Glutamatergic neuron (in vitro differentiated cells): ENCODE results near the gene FANK1. TPM values are rescaled to one million over a fixed set of nuclear protein-coding genes. Genes with fewer than 3 reads are reported as not detected.

Experiments
- DNase-seq: peaks from one replicate; pipeline ENCODE4 v3.0.0; 2022
- H3K27ac Mint-ChIP-seq: one replicate; pipeline ENCODE4 v1.8.0; 2020; ENCODE audit warnings: mild to moderate bottlenecking, mixed read lengths, inconsistent platforms; ENCODE audit not compliant: unreplicated experiment
- H3K27me3 Mint-ChIP-seq: one replicate; pipeline ENCODE4 v1.8.0; 2020; ENCODE audit warnings: mild to moderate bottlenecking, moderate library complexity, mixed read lengths, inconsistent platforms; ENCODE audit not compliant: unreplicated experiment
- H3K36me3 Mint-ChIP-seq: one replicate; pipeline ENCODE4 v1.8.0; 2020; ENCODE audit warnings: mild to moderate bottlenecking, mixed read lengths, inconsistent platforms; ENCODE audit not compliant: unreplicated experiment
- H3K4me1 Mint-ChIP-seq: one replicate; pipeline ENCODE4 v1.8.0; 2020; ENCODE audit warnings: mild to moderate bottlenecking, low read depth, mixed read lengths, inconsistent platforms; ENCODE audit not compliant: unreplicated experiment
- H3K4me3 Mint-ChIP-seq: one replicate; pipeline ENCODE4 v1.8.0; 2020; ENCODE audit warnings: mild to moderate bottlenecking, mixed read lengths, inconsistent platforms; ENCODE audit not compliant: unreplicated experiment
- H3K9me3 Mint-ChIP-seq: one replicate; pipeline ENCODE4 v1.8.0; 2020; ENCODE audit warnings: mild to moderate bottlenecking, moderate library complexity, mixed read lengths, inconsistent platforms; ENCODE audit not compliant: unreplicated experiment
- total RNA-seq: library from RNA; stranded (reverse); fragmentation: NEBNext Ultra II Directional; extraction: Animal tissue kit (Norgen Biotek cat#: 25700); gene quantifications from one replicate; pipeline ENCODE4 v1.2.1, GENCODE V29; 2021; ENCODE audit not compliant: unreplicated experiment
- TF ChIP-seq, protein P1 (sequence below): fragments of 200-600 bp; sonication (generic); IDR thresholded peaks from one replicate; pipeline ENCODE4 v1.5.0; 2021; ENCODE audit not compliant: partially characterized antibody, unreplicated experiment

FANK1 gene
- total RNA-seq, 1 donor from 2014 or later = 0.59 TPM

DNA sequence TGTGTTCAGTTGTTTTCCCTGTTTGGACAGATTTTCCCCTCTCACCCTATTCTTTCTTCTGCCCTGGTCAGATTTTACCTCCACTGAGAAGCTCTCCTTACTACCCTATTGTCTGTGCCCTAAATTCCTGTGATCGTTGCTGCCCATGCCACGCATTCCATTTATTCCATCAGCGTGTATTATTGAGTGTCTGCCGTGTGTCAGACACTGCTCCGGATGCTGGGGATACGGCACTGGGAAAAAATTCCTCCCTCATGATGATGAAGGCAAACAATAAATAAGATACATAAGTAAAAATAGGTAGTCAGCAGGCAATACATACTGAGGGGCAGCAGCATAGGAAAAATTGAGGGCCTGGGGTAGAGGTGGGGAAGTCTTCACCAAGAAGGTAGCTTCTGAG lies 86.8 kb downstream of the FANK1 start:
- no peak for DNase-seq
- H3K9me3 Mint-ChIP-seq = peaks cover 6% of the 10 kb centered on the region
- H3K27me3 Mint-ChIP-seq = no peaks in the 10 kb centered on the region
- H3K4me3 Mint-ChIP-seq = no peak overlapping the region
- H3K27ac Mint-ChIP-seq = no peak overlapping the region
- peaks cover 12% of the 10 kb centered on the region for H3K4me1 Mint-ChIP-seq
- TF ChIP-seq, protein P1, sequence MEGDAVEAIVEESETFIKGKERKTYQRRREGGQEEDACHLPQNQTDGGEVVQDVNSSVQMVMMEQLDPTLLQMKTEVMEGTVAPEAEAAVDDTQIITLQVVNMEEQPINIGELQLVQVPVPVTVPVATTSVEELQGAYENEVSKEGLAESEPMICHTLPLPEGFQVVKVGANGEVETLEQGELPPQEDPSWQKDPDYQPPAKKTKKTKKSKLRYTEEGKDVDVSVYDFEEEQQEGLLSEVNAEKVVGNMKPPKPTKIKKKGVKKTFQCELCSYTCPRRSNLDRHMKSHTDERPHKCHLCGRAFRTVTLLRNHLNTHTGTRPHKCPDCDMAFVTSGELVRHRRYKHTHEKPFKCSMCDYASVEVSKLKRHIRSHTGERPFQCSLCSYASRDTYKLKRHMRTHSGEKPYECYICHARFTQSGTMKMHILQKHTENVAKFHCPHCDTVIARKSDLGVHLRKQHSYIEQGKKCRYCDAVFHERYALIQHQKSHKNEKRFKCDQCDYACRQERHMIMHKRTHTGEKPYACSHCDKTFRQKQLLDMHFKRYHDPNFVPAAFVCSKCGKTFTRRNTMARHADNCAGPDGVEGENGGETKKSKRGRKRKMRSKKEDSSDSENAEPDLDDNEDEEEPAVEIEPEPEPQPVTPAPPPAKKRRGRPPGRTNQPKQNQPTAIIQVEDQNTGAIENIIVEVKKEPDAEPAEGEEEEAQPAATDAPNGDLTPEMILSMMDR = no peak
- no peaks in the 10 kb centered on the region for H3K36me3 Mint-ChIP-seq

DNA sequence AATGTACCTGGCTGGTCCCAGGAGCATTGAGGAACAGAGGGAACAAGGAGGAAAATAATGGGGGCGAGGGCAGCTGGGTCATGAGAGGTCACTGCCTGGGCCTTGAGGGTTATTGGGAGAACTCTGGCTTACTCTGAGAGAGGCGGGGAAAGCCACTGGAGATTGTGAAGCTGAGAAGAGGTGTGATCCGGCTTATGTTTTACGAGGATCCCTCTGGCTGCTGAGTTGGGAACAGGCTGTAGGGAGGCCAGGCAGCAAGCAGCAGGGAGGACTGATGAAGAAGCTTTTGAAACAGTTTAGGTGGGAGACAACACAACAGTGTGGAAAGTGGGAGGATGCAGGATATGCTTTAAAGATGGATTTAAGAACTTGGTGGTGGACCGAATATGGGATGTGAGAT lies 87.3 kb downstream of the FANK1 start:
- H3K9me3 Mint-ChIP-seq = peaks cover 6% of the 10 kb centered on the region
- no peak overlapping the region for H3K27ac Mint-ChIP-seq
- no peak overlapping the region for H3K4me3 Mint-ChIP-seq

DNA sequence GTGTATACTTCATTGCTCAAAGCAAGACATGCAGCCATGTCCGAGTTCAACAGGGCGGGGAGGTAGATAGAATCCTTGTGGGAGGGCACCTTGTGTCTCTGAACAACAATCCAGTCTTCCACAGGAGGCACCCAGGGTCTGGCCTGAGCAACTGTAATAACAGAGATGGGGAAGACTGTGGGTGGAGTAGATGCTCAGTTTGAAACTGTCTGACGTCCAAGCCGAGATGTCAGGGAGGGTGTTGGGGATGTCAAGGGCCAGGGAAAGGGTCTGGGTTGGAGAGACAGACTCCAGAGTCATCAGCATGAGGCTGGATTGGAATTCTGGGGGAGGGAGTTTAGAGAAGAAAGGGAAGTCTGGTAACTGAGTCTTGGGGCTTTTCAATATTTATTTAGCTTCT lies 88.0 kb downstream of the FANK1 start:
- no peak overlapping the region for H3K27ac Mint-ChIP-seq
- DNase-seq = no peak
- no peaks in the 10 kb centered on the region for H3K27me3 Mint-ChIP-seq
- H3K4me1 Mint-ChIP-seq = peaks cover 12% of the 10 kb centered on the region
- H3K4me3 Mint-ChIP-seq = no peak overlapping the region
- H3K36me3 Mint-ChIP-seq = no peaks in the 10 kb centered on the region
- peaks cover 2% of the 10 kb centered on the region for H3K9me3 Mint-ChIP-seq
- TF ChIP-seq, protein P1 = no peak

More for the DNA sequence above, 87.3 kb downstream of the FANK1 start:
- no peak for DNase-seq
- Mint-ChIP-seq H3K4me1 (peaks cover 12% of the 10 kb centered on the region), H3K36me3 (no peaks in the 10 kb centered on the region), H3K27me3 (no peaks in the 10 kb centered on the region)
- TF ChIP-seq, protein P1 = no peak

DNA sequence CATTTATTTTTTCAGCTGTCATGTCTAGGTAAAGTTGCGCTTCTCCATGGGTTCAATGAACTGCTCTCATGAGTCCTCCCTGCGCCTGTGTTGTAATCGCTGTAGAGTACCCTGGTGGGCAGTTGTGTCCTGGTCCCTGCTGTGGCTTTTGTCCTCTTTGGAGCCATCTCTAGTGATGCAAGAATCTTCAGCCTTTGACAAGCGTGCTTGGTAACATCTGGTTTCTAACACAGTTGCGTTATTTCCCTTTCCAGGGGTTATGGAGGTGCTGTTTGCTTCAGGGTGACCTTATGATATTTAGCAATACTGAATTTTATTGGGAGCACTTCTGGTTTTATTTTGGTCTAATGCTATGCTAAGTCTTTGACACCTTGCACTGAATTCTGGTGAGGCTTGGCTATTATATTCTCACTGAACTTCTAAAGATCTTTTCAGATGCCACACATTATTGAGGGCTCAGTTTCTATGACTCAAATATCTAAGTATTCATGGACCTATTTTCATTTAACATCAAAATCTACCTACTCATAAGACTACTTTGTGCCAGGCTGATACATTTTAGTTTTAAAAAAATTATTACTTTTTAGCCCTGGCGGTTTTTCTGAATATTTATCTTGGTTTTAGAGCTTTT lies 88.6 kb downstream of the FANK1 start:
- no peak for DNase-seq
- no peaks in the 10 kb centered on the region for H3K27me3 Mint-ChIP-seq
- H3K9me3 Mint-ChIP-seq = peaks cover 2% of the 10 kb centered on the region
- H3K27ac Mint-ChIP-seq = no peak overlapping the region
- TF ChIP-seq, protein P1 = no peak
- no peak overlapping the region for H3K4me3 Mint-ChIP-seq
- H3K36me3 Mint-ChIP-seq = no peaks in the 10 kb centered on the region
- H3K4me1 Mint-ChIP-seq = peaks cover 12% of the 10 kb centered on the region

DNA sequence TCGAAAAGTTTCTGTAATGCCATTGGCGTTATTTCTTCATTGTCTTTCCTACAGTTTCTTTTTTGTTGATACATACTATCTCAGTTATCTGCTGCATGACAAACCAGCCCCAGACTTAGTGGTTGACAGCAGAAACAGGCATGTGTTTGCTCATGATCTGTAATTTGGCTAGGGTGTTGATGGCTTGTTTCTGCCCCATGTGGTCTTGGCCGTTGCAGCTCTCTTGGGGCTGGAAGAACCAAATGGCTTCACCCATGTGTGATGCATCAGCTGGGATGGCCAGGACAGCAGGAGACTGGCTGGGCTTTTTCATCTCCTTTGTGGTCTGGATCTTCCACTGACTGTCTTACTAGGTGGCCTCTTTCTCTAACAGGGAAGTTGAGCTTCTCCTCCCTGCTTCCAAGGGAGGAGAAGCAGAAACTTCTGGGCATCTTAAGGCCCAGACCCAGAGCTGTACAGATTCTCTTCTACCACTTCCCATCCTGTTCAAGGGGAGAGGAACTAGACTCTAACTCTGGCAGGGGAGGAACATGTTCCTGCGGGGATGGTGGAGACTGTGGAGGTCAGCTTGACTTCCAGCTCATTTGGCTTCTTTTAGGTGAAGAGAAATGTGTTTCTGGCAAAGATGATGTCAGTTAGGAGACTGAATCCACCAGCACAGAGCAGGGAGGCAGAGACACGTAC lies 89.3 kb downstream of the FANK1 start:
- DNase-seq = no peak
- TF ChIP-seq, protein P1 = no peak
- Mint-ChIP-seq H3K27me3 (no peaks in the 10 kb centered on the region), H3K27ac (no peak overlapping the region), H3K4me3 (no peak overlapping the region), H3K4me1 (peaks cover 12% of the 10 kb centered on the region), H3K36me3 (no peaks in the 10 kb centered on the region), H3K9me3 (peaks cover 2% of the 10 kb centered on the region)
